ENCODE measurements around the gene CITED4. TPM values are rescaled to one million over a fixed set of nuclear protein-coding genes. Genes with fewer than 3 reads are reported as not detected.

CITED4 gene, protein sequence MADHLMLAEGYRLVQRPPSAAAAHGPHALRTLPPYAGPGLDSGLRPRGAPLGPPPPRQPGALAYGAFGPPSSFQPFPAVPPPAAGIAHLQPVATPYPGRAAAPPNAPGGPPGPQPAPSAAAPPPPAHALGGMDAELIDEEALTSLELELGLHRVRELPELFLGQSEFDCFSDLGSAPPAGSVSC
- total RNA-seq, result 10 to 100 TPM in 8 of 9 donors, 1 to 10 TPM in 1; 3.5 to 68.5 (median 46.2) TPM
- polyA plus RNA-seq, result 10 to 100 TPM in 2 of 3 donors, 1 to 10 TPM in 1; 3.8 to 36.2 (median 21.8) TPM
- long read RNA-seq, donor 1, result 0 reads
- long read RNA-seq, donor 2, partial matches to known transcripts, result 0 of 3 reads
- long read RNA-seq, donor 2, other reads (novel, unspliced or antisense), result 0 of 3 reads
- long read RNA-seq, donor 3, transcript CITED4-201 (1 exons, 1,316 nt), result major isoform, 5 of 5 reads
- long read RNA-seq, donor 3, partial matches to known transcripts, result 0 of 5 reads
- long read RNA-seq, donor 3, other reads (novel, unspliced or antisense), result 0 of 5 reads
- long read RNA-seq, donor 4, partial matches to known transcripts, result 0 of 1 reads
- long read RNA-seq, donor 4, other reads (novel, unspliced or antisense), result 0 of 1 reads
- long read RNA-seq, donor 5, transcript CITED4-201 (1 exons, 1,316 nt), result major isoform, 264 of 264 reads
- long read RNA-seq, donor 5, partial matches to known transcripts, result 0 of 264 reads
- long read RNA-seq, donor 5, other reads (novel, unspliced or antisense), result 0 of 264 reads
- long read RNA-seq, donor 6, result 0 reads
- long read RNA-seq, donor 7, transcript CITED4-201 (1 exons, 1,316 nt), result major isoform, 8 of 8 reads
- long read RNA-seq, donor 7, partial matches to known transcripts, result 0 of 8 reads
- long read RNA-seq, donor 7, other reads (novel, unspliced or antisense), result 0 of 8 reads
- long read RNA-seq, donor 8, transcript CITED4-201 (1 exons, 1,316 nt), result major isoform, 10 of 10 reads
- long read RNA-seq, donor 8, partial matches to known transcripts, result 0 of 10 reads
- long read RNA-seq, donor 8, other reads (novel, unspliced or antisense), result 0 of 10 reads
- long read RNA-seq, donor 9, transcript CITED4-201 (1 exons, 1,316 nt), result major isoform, 13 of 13 reads
- long read RNA-seq, donor 9, partial matches to known transcripts, result 0 of 13 reads
- long read RNA-seq, donor 9, other reads (novel, unspliced or antisense), result 0 of 13 reads
- long read RNA-seq, donor 10, transcript CITED4-201 (1 exons, 1,316 nt), result major isoform, 18 of 18 reads
- long read RNA-seq, donor 10, partial matches to known transcripts, result 0 of 18 reads
- long read RNA-seq, donor 10, other reads (novel, unspliced or antisense), result 0 of 18 reads

DNA sequence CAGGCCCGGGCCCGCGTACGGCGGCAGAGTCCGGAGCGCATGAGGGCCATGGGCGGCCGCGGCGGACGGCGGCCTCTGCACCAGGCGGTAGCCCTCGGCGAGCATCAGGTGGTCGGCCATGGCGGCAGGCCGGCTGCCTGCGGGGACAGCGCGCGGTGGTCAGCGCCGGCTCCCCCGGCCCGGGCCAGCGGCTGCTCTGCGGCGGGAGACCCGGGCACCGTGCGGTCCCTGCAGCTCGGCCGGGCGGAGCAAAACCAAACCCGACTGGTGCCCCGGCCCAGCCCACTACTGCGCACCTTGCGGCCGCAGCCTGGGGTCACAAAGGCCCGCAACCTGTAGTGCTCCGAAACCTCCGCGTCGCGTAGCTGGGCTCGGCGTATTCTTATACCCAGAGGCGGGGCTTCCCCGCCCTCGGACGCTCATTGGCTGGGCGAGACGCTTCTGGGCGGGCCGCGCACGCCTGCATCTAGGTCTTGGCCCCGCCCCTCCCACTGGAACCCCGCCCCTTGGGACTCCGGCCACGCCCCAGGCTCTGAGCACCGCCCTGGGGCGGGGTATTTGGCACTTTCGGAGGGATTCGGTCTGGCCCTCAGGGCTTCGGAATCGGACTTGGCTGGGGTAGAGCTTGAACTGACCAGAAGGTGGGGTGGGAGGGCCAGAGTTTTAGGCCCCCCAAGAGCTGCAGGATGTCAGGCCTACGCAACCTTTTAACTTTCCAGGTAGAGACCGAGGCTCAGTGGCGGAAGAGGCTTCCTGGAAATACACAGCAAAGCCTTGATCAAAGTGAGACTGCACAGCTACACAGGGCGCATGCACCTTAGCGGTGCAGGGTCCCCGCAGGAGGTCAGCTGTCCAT, at the start of gene CITED4:
CITED4 (minus strand) TSS at position 356 of the 856 bp plus-strand sequence; CDS start at position 120, 236 bp downstream.
- WGBS, 4 donors, result 3 to 21% (median 10%) methylated on average over 6 to 75 of the region's 75 CpGs
- TF ChIP-seq POLR2A (IDR thresholded peaks at IDR 0.05), result peak; percentile 94 to 99
- TF ChIP-seq, protein P1, sequence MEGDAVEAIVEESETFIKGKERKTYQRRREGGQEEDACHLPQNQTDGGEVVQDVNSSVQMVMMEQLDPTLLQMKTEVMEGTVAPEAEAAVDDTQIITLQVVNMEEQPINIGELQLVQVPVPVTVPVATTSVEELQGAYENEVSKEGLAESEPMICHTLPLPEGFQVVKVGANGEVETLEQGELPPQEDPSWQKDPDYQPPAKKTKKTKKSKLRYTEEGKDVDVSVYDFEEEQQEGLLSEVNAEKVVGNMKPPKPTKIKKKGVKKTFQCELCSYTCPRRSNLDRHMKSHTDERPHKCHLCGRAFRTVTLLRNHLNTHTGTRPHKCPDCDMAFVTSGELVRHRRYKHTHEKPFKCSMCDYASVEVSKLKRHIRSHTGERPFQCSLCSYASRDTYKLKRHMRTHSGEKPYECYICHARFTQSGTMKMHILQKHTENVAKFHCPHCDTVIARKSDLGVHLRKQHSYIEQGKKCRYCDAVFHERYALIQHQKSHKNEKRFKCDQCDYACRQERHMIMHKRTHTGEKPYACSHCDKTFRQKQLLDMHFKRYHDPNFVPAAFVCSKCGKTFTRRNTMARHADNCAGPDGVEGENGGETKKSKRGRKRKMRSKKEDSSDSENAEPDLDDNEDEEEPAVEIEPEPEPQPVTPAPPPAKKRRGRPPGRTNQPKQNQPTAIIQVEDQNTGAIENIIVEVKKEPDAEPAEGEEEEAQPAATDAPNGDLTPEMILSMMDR (IDR thresholded peaks at IDR 0.05), result peak in 3 of 6 experiments; percentile 16 to 35 (median 26)
- Histone ChIP-seq H3K4me1 (replicated peaks in 1 of 2) (peaks cover 10 to 11% of the 10 kb centered on the region in 2 donors), H3K9me3 (replicated peaks in 1 of 3) (no peaks in the 10 kb centered on the region), H3K27me3 (no peaks in the 10 kb centered on the region), H3K36me3 (replicated peaks in 1 of 2) (no peaks in the 10 kb centered on the region), H3K4me3 (peak within 1 kb of the TSS in 3 of 4 donors; percentile 27 to 86 (median 44)), H3K27ac (peak within 1 kb of the TSS in 4 of 5 donors; percentile 60 to 91 (median 72))
- DNase-seq, result peak; percentile 95 to 98 (median 96)
- intact Hi-C loops (cut with DNase I), result no loop called here

DNA sequence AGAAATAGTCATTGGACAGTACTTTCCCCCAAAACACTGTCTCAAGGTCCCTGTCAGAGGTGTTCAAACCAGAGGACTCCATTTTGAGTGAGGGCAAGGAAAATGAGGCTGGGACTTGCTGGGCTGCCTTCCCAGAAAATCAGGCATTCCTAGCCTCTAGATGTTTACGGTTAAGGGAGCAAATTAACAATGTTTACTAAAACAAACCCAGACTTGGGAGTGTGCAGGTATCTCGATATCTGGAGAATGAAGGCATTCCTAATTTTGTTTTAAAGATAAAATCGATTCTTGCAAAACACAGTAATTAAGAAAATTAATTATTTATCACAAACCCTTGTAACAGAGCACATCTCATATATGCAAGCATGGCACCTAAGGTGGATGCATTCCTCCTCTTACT, 48.9 kb upstream of the CITED4 start:
- H3K4me1 ChIP-seq (replicated peaks in 1 of 2), result no peaks in the 10 kb centered on the region
- intact Hi-C loops (cut with DNase I), result no loop called here

GRCh38 chr1:40909281-40909680, 47.1 kb upstream of the CITED4 start:
- no peaks in the 10 kb centered on the region for H3K27me3 ChIP-seq

More for the DNA sequence above, 48.9 kb upstream of the CITED4 start:
- 84 to 89% (median 85%) methylated on average over 3 of the region's 3 CpGs for WGBS, 4 donors
- Histone ChIP-seq H3K4me3 (no peak overlapping the region), H3K9me3 (replicated peaks in 1 of 3) (no peaks in the 10 kb centered on the region), H3K27ac (no peak overlapping the region), H3K27me3 (no peaks in the 10 kb centered on the region), H3K36me3 (replicated peaks in 1 of 2) (no peaks in the 10 kb centered on the region)
- TF ChIP-seq, protein P1 (IDR thresholded peaks at IDR 0.05), result no peak
- no peak for TF ChIP-seq POLR2A (IDR thresholded peaks at IDR 0.05)
- no peak for DNase-seq

More at GRCh38 chr1:40909281-40909680, 47.1 kb upstream of the CITED4 start:
- Histone ChIP-seq H3K4me1 (replicated peaks in 1 of 2) (no peaks in the 10 kb centered on the region), H3K27ac (no peak overlapping the region), H3K36me3 (replicated peaks in 1 of 2) (no peaks in the 10 kb centered on the region), H3K4me3 (no peak overlapping the region), H3K9me3 (replicated peaks in 1 of 3) (no peaks in the 10 kb centered on the region)
- TF ChIP-seq, protein P1 (IDR thresholded peaks at IDR 0.05), result no peak
- TF ChIP-seq POLR2A (IDR thresholded peaks at IDR 0.05), result no peak
- intact Hi-C loops (cut with DNase I), result no loop called here
- 87 to 96% (median 94%) methylated on average over 9 of the region's 9 CpGs for whole genome bisulfite sequencing, 4 donors
- DNase-seq, result no peak
